Measurements from ENCODE around the gene FAAH.
A peak's percentile ranks its signal among the peaks of the same experiment; 100 is the strongest.

The FAAH gene

DNA sequence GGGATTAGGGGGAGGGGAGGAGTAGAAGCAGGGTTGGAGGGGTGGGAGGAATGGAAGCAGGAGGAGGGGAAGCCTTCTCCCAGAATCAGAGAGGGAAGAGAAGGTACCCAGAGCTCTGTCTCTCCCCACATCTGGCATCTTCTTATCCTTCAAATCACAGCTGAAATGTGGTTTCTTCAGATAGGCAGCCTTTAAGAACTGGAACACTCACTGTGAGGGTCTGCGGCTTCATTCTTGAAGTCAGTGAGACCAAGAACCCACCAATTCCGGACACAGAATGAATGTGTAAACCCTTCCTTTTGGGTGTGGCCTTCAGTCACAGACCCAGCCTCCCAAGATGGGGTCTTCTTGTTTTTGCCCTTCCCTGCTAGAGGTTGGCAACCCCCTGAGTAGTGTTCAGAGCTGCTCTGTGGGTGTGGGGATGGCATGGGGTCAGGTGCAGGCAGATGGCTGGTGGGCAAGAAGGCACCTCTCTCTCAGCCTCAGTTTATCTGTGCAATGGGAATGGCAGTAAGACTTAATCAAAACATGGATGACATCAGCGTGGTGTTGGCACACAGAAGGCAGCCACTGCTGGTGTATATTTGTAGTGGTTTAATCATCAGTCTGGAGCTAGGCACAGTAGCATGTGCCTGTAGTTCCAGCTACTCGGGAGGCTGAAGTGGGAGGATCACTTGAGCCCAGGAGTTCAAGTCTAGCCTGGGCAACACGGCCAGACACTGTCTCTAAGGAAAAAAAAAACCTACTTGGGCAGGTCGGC lies 7.2 kb downstream of the FAAH start:
- DNase-seq (ENCODE audit: low read depth) = no peak

GRCh38 chr1:46401964-46402626 lies 8.0 kb downstream of the FAAH start:
- peak; percentile 87 for DNase-seq (ENCODE audit: low read depth)

DNA sequence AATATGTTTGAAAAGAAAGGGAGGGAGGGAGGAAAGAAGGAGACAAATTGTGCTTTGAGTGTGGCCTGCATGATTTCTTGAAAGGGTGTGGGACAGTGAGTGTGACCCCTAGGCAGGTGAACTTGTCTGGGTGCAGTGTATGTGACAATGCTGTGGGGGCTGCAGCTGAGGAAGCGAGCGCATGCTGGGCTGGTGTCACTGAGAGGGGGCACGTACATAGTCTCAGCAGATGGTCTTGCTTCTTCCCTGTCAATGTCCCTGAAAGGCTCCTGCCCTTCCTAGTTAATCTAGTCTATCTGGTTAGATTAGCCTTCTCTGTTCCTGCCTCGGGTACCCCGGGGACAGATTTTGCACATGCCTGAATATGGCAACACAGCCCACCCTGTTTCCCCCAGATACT lies 9.8 kb downstream of the FAAH start:
- DNase-seq (ENCODE audit: low read depth) = no peak

DNA sequence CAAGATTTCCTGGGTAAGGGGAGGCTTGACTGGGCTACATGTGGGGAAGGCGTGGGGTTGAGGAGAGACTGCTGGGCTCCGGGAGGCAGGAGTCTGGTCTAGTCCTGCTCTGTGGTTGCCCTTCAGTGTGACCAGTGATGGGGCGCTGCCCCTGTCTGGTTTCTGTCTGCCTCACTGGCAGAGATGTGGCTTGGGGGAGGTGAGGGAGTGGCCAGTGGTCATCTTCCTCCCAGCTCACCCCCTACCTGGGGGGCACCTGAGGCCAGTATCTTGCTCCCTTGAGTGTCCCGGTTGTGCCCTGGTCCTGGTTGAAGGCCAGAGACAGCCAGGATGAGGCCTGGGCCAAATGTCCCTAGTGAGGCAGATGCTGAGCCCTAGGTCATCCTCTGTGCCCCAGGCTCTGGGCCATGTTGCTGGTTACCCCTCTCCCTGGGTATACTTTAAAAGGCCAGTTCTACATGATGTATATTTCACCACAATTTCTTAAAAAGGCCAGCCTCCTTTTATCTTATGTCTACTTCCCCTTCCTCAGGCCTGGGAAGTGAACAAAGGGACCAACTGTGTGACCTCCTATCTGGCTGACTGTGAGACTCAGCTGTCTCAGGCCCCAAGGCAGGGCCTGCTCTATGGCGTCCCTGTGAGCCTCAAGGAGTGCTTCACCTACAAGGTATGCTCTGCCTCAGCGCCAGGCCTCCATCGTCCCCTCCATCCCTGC lies 10.5 kb downstream of the FAAH start:
- DNase-seq (ENCODE audit: low read depth) = no peak

- no peak for DNase-seq (ENCODE audit: low read depth)
These were observed 11.1 kb downstream of the FAAH start for GRCh38 chr1:46405197-46405555.

GRCh38 chr1:46405724-46406123 lies 11.6 kb downstream of the FAAH start:
- no peak for DNase-seq (ENCODE audit: low read depth)

DNA sequence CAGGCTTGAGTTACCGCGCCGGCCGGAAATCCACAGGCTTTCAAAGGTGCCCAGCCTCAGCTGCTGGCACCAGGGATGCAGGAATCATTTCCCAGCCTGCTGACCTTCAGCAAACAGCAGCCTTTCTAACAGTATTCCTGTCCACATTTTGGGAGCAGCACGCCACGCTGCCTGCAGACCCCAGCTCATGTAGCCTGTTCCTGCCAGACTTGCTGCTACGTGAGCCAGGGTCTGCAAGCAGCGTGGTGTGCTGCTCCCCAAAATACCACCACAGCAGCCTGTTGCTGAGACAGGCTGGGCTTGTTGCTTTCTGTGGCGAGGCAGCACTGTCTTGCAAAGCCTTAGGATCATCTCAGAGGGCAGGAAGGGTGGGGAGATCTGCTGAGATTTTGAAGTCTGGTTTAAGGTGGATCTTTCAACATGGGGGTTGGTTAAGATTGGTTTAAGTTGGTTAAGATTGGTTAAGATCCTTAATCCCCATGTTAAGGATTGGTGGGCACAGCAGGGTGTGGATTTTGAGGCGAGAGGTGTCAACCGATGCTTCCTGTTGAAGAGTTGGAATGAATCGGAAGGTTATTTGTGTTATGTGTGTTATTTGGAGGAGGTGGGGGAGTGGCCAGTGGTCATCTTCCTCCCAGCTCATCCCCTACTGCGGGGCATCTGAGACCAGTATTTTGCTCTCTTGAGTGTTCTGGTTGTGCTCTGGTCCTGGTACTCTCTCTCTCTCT lies 12.9 kb downstream of the FAAH start:
- DNase-seq (ENCODE audit: low read depth) = no peak

DNA sequence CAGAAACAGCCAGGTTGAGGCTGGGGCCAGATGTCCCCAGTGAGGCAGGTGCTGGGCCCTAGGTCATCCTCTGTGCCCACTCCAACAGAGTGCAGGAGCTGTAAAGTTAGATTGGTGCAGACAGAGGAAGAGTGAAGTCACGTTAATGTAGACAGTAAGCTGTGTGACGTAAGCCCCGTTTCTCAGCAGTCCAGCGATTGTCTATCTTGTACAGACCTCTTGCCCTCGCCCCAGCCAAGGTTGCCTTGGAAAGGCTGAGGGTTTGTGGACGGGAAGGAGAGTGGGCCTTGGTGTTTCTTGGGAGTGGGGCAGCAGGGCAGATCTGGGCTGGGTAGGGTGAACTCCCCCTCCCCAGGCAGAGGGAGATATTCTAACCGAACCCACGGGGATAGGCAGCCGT lies 13.5 kb downstream of the FAAH start:
- no peak for DNase-seq (ENCODE audit: low read depth)

DNA sequence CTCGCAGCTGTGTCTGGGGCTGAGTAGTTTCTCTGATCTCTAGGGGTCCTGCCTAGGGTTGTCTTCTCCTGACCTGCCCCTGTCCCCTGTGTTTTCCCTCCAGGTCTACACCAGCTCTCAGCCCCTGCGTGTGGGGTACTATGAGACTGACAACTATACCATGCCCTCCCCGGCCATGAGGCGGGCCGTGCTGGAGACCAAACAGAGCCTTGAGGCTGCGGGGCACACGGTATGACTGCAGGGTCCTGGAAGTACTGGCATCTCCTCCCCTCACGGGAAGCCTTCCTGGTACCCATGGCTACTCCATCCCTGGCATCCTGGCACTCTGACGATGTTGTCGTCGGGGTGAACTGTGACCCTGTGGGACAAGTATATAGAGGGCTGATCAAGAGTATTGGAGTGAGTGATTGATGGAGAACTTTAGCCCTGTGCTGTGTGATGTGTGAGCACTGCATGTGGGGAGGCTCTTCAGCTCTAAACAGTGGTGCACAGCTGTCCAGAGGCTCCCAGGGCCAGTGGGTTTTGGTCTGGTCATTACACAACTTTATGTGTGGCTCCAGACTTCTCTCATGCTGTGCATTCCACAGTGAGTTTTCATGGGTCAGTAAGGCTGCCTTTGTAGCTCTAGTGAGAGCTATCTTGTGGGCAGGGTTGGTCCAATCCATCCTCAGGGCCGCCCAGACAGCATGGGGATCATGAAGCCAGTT lies 14.4 kb downstream of the FAAH start:
- DNase-seq (ENCODE audit: low read depth) = peak; percentile 9

- no peak for DNase-seq (ENCODE audit: low read depth)
These were observed 14.9 kb downstream of the FAAH start for GRCh38 chr1:46409063-46409372.

DNA sequence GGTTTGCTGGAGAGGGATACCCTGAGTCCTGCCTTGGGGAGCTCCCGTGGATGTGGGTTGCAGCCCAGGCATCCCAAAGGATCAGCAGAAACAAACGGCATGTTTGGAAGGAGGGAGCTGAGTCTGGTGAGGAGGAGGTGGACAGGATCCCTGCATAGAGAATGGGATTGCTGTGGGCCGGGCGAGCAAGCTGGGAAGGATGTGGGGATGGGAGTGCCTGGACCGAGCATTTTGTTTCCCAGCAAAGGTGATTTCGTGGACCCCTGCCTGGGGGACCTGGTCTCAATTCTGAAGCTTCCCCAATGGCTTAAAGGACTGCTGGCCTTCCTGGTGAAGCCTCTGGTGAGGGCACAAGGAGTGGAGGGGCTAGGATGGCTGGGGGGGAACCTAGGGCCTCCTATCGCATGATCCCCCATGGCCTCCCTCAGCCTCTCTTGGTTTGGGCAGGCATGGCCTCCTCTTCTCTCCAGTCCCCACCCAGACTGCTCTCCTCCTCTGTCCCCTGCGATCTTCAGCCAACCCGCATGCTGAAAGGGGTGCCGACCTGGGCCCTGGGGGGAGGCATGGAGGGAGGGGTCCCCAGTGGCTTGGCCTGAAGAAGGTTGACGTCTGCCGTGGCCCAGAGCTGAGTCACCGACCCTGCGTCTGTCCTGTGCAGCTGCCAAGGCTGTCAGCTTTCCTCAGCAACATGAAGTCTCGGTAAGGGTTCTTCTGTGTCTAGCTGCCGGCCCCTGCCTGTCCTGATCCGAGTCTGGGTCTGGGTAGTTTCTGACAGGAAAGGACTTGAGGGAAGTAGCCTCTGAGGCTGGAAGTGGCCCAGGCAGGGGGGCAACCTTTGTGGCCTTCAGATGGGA lies 16.3 kb downstream of the FAAH start:
- DNase-seq (ENCODE audit: low read depth) = no peak

- DNase-seq (ENCODE audit: low read depth) = no peak
These were observed 16.9 kb downstream of the FAAH start for GRCh38 chr1:46411010-46411405.

DNA sequence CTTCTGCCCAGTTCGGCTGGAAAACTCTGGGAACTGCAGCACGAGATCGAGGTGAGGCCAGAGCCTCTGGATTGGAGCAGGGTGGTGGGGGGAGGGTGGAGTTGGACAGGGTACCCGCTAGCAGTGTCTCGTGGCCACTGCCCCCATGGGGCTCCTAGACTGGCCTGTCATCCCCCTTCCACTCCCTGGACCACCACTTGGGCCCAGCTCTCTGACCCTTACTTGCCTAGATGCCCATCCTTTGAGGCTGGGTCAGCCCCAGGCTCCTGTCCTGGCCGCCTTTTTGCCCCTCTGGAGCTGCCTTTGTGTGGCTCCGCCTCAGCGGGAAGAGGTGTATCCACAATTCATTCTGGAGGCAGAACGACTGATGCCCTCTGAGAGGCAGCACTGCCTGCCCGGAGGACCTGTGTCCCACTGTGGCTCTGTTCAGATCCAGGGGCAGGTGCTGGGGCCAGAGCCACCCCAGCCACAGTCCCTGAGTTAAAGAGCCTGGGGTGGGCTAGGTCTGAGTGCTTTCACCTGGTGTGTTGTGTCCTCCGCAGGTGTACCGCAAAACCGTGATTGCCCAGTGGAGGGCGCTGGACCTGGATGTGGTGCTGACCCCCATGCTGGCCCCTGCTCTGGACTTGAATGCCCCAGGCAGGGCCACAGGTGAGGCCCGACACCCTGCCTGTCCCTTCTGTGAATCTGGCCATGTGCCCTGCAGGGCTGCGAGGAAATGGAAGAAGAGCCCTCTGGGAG lies 17.7 kb downstream of the FAAH start:
- DNase-seq (ENCODE audit: low read depth) = no peak

- DNase-seq (ENCODE audit: low read depth) = no peak
These were observed 18.9 kb downstream of the FAAH start for GRCh38 chr1:46412893-46413595.

- no peak for DNase-seq (ENCODE audit: low read depth)
These were observed 19.5 kb downstream of the FAAH start for GRCh38 chr1:46413596-46413985.

- DNase-seq (ENCODE audit: low read depth) = no peak
These were observed 21.4 kb downstream of the FAAH start for GRCh38 chr1:46415514-46415913.

DNA sequence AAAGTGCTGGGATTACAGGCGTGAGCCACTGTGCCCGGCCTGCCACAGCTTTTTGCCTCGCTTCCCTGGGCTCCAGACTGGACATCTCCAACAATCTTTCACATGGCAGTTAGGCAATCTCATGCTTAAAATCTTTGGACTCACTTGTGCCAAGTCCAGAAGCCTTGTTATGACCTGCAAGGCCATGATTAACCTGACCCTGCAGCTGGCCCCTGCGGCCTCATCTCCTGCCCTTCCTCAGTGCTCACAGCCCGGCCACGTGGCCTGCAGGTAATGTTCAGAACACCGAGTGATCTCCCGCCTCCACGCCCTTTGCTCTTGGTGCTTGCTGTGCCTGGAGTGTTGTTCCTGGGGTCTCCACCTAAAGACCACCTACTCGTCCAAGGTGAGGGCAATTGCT lies 24.9 kb downstream of the FAAH start:
- no peak for DNase-seq (ENCODE audit: low read depth)

DNA sequence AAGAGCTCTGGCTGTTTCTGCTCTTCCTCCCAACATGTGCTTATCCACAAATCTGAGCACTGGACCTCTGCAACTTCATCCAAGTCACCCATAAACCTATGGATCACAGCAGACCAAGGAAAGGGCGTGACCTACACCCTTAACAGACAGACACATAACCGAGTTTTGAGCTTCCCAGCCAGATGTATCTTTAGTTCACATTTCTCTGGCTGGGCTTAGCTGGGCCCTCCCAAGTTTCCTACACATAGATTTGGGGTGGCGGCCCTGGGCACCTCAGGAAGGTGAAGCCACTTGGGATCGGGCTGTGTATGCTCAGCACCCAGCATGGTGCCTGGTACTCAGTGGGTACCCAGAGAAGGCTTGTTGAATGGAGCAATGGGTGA lies 26.4 kb downstream of the FAAH start:
- DNase-seq (ENCODE audit: low read depth) = no peak

- no peak for DNase-seq (ENCODE audit: low read depth)
These were observed 27.6 kb downstream of the FAAH start for GRCh38 chr1:46421739-46422138.
